SK-N-SH (cell line): Measurements from ENCODE around the gene ZBTB17. TPM values are rescaled to one million over a fixed set of nuclear protein-coding genes. Genes with fewer than 3 reads are reported as not detected.

Experiments
- CTCF ChIA-PET: fragments of 300-600, 350-600 bp; formaldehyde crosslinking; extraction: SDS; loops from one replicate; lab custom pipeline; 2021; lab: Yijun Ruan, JAX
- POLR2A ChIA-PET: fragments of 350-600 bp; sonication (Branson Sonifier 250); formaldehyde crosslinking; extraction: SDS; loops from one replicate; lab custom pipeline; 2020; ENCODE audit warnings: antibody characterized with exemption, inconsistent platforms; lab: Yijun Ruan, JAX
- DNase-seq: peaks from one replicate; pipeline ENCODE4 v3.0.0; 2012
- H2AFZ ChIP-seq: fragments of 200-600 bp; sonication (generic); 2 replicates; pipeline ENCODE4 v1.8.1; 2016; ENCODE audit warnings: antibody characterized with exemption, mild to moderate bottlenecking, low read depth
- H3F3A ChIP-seq: fragments of 200-600 bp; sonication (generic); replicated peaks from 2 replicates; pipeline ENCODE3; 2016; ENCODE audit warnings: antibody characterized with exemption, mild to moderate bottlenecking; ENCODE audit not compliant: insufficient read depth
- H3K27ac ChIP-seq, 2 experiments: fragments of 200-500 bp in 1 of 2; fragments of 200-600 bp in 1 of 2; sonication (Bioruptor generic) in 1 of 2; sonication (generic), shearing (Covaris generic) in 1 of 2; 2 replicates each; pipeline versions ENCODE4 v1.5.1 to v1.6.1; 2014 to 2016; ENCODE audit warnings: low read depth in 2 of 2, inconsistent platforms in 1 of 2, low read length in 1 of 2, mild to moderate bottlenecking in 1 of 2, mixed read lengths in 1 of 2
- H3K27me3 ChIP-seq: fragments of 200-600 bp; sonication (generic), shearing (Covaris generic); 2 replicates; pipeline ENCODE4 v1.6.1; 2016; ENCODE audit warnings: mixed run types; ENCODE audit not compliant: insufficient read depth
- H3K36me3 ChIP-seq, 2 experiments: fragments of 200-500 bp in 1 of 2; fragments of 200-600 bp in 1 of 2; sonication (Bioruptor generic) in 1 of 2; sonication (generic) in 1 of 2; replicated peaks in 1 of 2; 2 replicates each; pipeline versions ENCODE3 to v1.5.1; 2014 to 2016; ENCODE audit warnings: low read length in 1 of 2, mild to moderate bottlenecking in 1 of 2; ENCODE audit not compliant: insufficient read depth in 2 of 2, control insufficient read depth in 1 of 2
- H3K4me1 ChIP-seq, 2 experiments: fragments of 200-500 bp in 1 of 2; fragments of 200-600 bp in 1 of 2; sonication (Bioruptor generic) in 1 of 2; sonication (generic), shearing (Covaris generic) in 1 of 2; 2 replicates each; pipeline versions ENCODE4 v1.5.1 to v1.6.1; 2014 to 2016; ENCODE audit warnings: low read depth in 1 of 2, low read length in 1 of 2, mixed run types in 1 of 2; ENCODE audit not compliant: insufficient read depth in 2 of 2, control insufficient read depth in 1 of 2
- H3K4me2 ChIP-seq: fragments of 200-600 bp; sonication (generic), shearing (Covaris generic); 2 replicates; pipeline ENCODE4 v1.6.1; 2017; ENCODE audit warnings: mixed run types
- H3K4me3 ChIP-seq, 2 experiments: fragments of 200-500 bp in 1 of 2; fragments of 200-600 bp in 1 of 2; sonication (Bioruptor generic) in 1 of 2; sonication (generic), shearing (Covaris generic) in 1 of 2; 2 replicates each; pipeline versions ENCODE4 v1.5.1 to v1.8.1; 2014 to 2016; ENCODE audit warnings: low read depth in 2 of 2, inconsistent platforms in 1 of 2, low read length in 1 of 2, mild to moderate bottlenecking in 1 of 2, mixed read lengths in 1 of 2, moderate library complexity in 1 of 2
- H3K79me2 ChIP-seq: fragments of 200-600 bp; sonication (generic); 2 replicates; pipeline ENCODE4 v1.8.1; 2017; ENCODE audit warnings: mild to moderate bottlenecking; ENCODE audit not compliant: insufficient read depth
- H3K9ac ChIP-seq: fragments of 200-600 bp; sonication (generic); 2 replicates; pipeline ENCODE4 v1.6.1; 2017; ENCODE audit warnings: mixed run types
- H3K9me2 ChIP-seq: fragments of 200-600 bp; sonication (generic); 2 replicates; pipeline ENCODE4 v1.6.1; 2017; ENCODE audit warnings: mixed run types
- H3K9me3 ChIP-seq: fragments of 200-600 bp; sonication (generic); 2 replicates; pipeline ENCODE4 v1.6.1; 2017; ENCODE audit warnings: mixed run types, mild to moderate bottlenecking, moderate library complexity
- H4K20me1 ChIP-seq: fragments of 200-600 bp; sonication (generic); 2 replicates; pipeline ENCODE4 v1.6.1; 2017; ENCODE audit warnings: mild to moderate bottlenecking, mixed run types; ENCODE audit not compliant: insufficient read depth
- FOSL2 ChIP-seq: IDR thresholded peaks from 2 replicates; pipeline ENCODE4 v1.4.0; 2012; ENCODE audit warnings: low read depth, mild to moderate bottlenecking, moderate library complexity, borderline replicate concordance
- FOXJ3 ChIP-seq: sonication (generic); formaldehyde crosslinking; IDR thresholded peaks from 2 replicates; pipeline ENCODE4 v1.5.1; 2020; ENCODE audit warnings: mild to moderate bottlenecking, missing genetic modification reagents
- FOXM1 ChIP-seq: IDR thresholded peaks from 2 replicates; pipeline ENCODE4 v1.4.0; 2012; ENCODE audit warnings: low read depth, mild to moderate bottlenecking
- NFIC ChIP-seq: IDR thresholded peaks from 2 replicates; pipeline ENCODE4 v1.4.0; 2012; ENCODE audit warnings: borderline replicate concordance
- NRF1 ChIP-seq: IDR thresholded peaks from 2 replicates; pipeline ENCODE4 v1.6.1; 2012; ENCODE audit warnings: low read depth, mild to moderate bottlenecking, low read length
- POLR2AphosphoS5 ChIP-seq: IDR thresholded peaks from 2 replicates; pipeline ENCODE4 v1.6.1; 2012; ENCODE audit warnings: low read depth, low read length
- RAD21 ChIP-seq: IDR thresholded peaks from 2 replicates; pipeline ENCODE4 v1.6.1; 2012; ENCODE audit warnings: mild to moderate bottlenecking, low read length
- RCOR1 ChIP-seq: fragments of 150-350 bp; IDR thresholded peaks from 2 replicates; pipeline ENCODE4 v1.6.1; 2017; ENCODE audit warnings: antibody characterized with exemption, low read length
- RFX5 ChIP-seq: IDR thresholded peaks from 2 replicates; pipeline ENCODE4 v1.6.1; 2012; ENCODE audit warnings: mild to moderate bottlenecking, improper control_type of control experiment, low read length
- RXRA ChIP-seq: IDR thresholded peaks from 2 replicates; pipeline ENCODE4 v1.4.0; 2012; ENCODE audit warnings: low read depth, mild to moderate bottlenecking, borderline replicate concordance
- SIN3A ChIP-seq: IDR thresholded peaks from 2 replicates; pipeline ENCODE4 v1.6.1; 2012; ENCODE audit warnings: low read depth, mild to moderate bottlenecking, low read length, moderate library complexity, borderline replicate concordance
- SMC3 ChIP-seq: IDR thresholded peaks from 2 replicates; pipeline ENCODE4 v1.6.1; 2012; ENCODE audit warnings: low read depth, low read length, improper control_type of control experiment
- TCF12 ChIP-seq: IDR thresholded peaks from 2 replicates; pipeline ENCODE4 v1.4.0; 2012
- TEAD4 ChIP-seq: IDR thresholded peaks from 2 replicates; pipeline ENCODE4 v1.4.0; 2012; ENCODE audit warnings: mild to moderate bottlenecking, borderline replicate concordance; ENCODE audit not compliant: insufficient read depth
- WGBS: methylation state at CpG from one replicate; pipeline ENCODE4 v1.1.6; 2017; ENCODE audit warnings: low lambda C conversion rate; 5-methylcytosine and 5-hydroxymethylcytosine counted together
- polyA plus RNA-seq, 3 experiments: library from polyadenylated mRNA; depleted of rRNA; stranded (reverse); fragments of >200 nt; gene quantifications; 2 replicates each; pipeline ENCODE4 v1.2.3, GENCODE V29; 2012
- TF ChIP-seq, protein P1 (sequence below): IDR thresholded peaks from 2 replicates; pipeline ENCODE4 v1.6.1; 2012; ENCODE audit warnings: mild to moderate bottlenecking, low read depth, low read length, moderate library complexity

The ZBTB17 gene
- polyA plus RNA-seq, 1 of the 3 experiments (the other 2 are of a cell fraction), result 56.4 TPM

DNA sequence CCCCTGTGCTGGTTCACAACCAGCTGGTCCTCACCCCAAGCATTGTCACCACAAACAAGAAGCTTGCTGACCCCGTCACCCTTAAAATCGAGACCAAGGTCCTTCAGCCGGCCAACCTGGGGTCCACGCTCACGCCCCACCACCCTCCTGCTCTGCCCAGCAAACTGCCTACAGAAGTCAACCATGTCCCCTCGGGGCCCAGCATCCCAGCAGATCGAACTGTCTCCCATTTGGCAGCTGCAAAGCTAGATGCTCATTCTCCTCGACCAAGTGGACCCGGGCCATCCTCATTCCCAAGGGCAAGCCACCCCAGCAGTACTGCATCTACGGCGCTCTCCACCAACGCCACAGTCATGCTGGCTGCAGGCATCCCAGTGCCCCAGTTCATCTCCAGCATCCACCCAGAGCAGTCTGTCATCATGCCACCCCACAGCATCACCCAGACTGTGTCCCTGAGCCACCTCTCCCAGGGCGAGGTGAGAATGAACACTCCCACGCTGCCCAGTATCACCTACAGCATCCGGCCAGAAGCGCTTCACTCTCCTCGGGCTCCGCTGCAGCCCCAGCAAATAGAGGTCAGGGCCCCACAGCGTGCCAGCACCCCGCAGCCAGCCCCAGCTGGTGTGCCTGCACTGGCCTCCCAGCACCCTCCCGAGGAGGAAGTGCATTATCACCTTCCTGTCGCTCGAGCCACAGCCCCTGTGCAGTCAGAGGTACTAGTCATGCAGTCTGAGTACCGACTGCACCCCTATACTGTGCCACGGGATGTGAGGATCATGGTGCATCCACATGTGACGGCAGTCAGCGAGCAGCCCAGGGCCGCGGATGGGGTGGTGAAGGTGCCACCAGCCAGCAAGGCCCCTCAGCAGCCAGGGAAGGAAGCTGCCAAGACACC is 40.6 kb downstream of the ZBTB17 start:
- Histone ChIP-seq H3K4me1 (peaks cover 0 to 36% of the 10 kb centered on the region in 2 experiments; a peak in 3 of 4 replicates), H4K20me1 (no peaks in the 10 kb centered on the region), H3K4me2 (no peak overlapping the region), H3K4me3 (no peak overlapping the region), H3K27me3 (no peaks in the 10 kb centered on the region), H3F3A (peaks cover 25% of the 10 kb centered on the region), H3K9me3 (no peaks in the 10 kb centered on the region), H3K9ac (no peak overlapping the region), H2AFZ (no peak overlapping the region), H3K9me2 (no peaks in the 10 kb centered on the region), H3K36me3 (peaks cover 34 to 76% of the 10 kb centered on the region in 2 experiments), H3K27ac (no peak overlapping the region; a peak in 1 of 4 replicates), H3K79me2 (peaks cover 3% of the 10 kb centered on the region; the same call in 1 of the 2 replicates)
- POLR2A ChIA-PET, result no interaction called here
- TF ChIP-seq RFX5 (no peak), POLR2AphosphoS5 (no peak), RCOR1 (no peak), TEAD4 (no peak), SIN3A (no peak), RXRA (no peak), FOXJ3 (CRISPR knock-in tag) (no peak), RAD21 (no peak), NFIC (no peak), FOXM1 (no peak), SMC3 (no peak), TCF12 (no peak), FOSL2 (no peak), NRF1 (no peak)
- TF ChIP-seq, protein P1, sequence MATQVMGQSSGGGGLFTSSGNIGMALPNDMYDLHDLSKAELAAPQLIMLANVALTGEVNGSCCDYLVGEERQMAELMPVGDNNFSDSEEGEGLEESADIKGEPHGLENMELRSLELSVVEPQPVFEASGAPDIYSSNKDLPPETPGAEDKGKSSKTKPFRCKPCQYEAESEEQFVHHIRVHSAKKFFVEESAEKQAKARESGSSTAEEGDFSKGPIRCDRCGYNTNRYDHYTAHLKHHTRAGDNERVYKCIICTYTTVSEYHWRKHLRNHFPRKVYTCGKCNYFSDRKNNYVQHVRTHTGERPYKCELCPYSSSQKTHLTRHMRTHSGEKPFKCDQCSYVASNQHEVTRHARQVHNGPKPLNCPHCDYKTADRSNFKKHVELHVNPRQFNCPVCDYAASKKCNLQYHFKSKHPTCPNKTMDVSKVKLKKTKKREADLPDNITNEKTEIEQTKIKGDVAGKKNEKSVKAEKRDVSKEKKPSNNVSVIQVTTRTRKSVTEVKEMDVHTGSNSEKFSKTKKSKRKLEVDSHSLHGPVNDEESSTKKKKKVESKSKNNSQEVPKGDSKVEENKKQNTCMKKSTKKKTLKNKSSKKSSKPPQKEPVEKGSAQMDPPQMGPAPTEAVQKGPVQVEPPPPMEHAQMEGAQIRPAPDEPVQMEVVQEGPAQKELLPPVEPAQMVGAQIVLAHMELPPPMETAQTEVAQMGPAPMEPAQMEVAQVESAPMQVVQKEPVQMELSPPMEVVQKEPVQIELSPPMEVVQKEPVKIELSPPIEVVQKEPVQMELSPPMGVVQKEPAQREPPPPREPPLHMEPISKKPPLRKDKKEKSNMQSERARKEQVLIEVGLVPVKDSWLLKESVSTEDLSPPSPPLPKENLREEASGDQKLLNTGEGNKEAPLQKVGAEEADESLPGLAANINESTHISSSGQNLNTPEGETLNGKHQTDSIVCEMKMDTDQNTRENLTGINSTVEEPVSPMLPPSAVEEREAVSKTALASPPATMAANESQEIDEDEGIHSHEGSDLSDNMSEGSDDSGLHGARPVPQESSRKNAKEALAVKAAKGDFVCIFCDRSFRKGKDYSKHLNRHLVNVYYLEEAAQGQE, result no peak
- CTCF ChIA-PET, result interaction anchor here (0.7 to 1.2 kb wide), 4 partner anchors 21 to 103 kb away, joined by 3 read pairs; no protein-coding TSS in a partner anchor
- no peak for DNase-seq
- WGBS, result 94% methylated on average over 22 of the region's 29 CpGs
